GM21619 (cell line): ENCODE data around the gene DAPK2.
"Not testable (repeated sequence)": the region's sequence is repeated elsewhere in the genome, so short reads cannot be mapped to it uniquely, and the experiment has no call there.

Experiments used
- ATAC-seq: cut with Tn5 transposase; IDR thresholded peaks from one replicate; pipeline ENCODE4 v1.9.1; 2021; ENCODE audit not compliant: unreplicated experiment

DAPK2 gene

DNA sequence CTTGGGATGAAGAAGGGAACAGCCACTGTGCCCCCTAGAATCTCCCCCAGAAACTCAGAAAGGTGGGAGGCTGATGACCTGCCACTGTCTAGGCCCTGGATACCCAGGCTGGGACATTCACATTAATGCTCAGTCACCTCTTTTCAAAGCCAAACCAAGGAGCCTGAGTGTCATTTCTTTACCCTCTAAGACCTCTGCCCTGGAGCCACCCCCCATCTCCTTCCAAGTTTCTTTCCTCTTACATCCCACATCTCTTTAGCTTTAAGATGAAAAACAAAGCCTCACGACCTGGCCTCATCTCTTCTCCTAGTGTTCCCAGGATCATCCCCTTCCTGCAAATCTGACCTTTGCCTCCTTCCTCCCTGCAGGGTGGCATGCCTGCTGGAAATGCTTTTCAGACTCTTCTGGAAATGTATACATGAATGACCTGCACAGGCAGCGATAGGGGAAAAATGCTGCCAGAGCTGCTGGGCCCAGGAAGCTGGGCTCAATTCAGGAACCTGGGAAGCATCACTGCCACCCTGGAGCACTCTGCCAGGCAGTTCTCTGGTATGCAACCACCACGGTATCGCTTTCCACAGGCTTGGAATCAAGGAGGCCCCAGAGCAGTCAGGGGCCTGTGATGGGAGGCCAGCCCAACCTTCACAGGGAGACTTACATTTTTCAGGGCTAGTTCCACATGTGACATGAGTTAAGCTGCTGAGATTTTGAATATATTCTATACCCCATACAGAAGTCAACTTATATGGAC, 67.6 kb downstream of the DAPK2 start:
- ATAC-seq: no peak

DNA sequence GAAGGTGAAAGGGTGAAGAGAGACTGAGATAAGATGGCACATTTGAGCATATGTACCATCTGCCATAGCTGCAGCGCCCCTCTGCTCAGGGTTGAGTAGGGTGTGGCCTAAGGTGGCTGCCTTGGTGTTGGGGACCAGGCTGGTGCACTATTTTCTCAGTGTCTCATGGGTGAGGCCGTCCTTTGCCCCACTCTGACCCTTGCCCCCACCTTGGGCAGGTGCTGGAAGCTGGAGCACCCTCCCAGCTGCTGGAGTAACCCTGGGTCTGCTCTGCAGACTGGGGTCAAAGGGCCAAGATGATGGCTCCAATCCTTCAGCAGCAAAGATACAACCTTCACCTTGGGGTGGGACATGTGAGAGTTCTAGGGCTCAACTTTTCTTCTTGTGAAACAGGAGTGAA, 69.2 kb downstream of the DAPK2 start:
- no peak for ATAC-seq

GRCh38 chr15:63974021-63974420, 72.3 kb downstream of the DAPK2 start:
- ATAC-seq: no peak

DNA sequence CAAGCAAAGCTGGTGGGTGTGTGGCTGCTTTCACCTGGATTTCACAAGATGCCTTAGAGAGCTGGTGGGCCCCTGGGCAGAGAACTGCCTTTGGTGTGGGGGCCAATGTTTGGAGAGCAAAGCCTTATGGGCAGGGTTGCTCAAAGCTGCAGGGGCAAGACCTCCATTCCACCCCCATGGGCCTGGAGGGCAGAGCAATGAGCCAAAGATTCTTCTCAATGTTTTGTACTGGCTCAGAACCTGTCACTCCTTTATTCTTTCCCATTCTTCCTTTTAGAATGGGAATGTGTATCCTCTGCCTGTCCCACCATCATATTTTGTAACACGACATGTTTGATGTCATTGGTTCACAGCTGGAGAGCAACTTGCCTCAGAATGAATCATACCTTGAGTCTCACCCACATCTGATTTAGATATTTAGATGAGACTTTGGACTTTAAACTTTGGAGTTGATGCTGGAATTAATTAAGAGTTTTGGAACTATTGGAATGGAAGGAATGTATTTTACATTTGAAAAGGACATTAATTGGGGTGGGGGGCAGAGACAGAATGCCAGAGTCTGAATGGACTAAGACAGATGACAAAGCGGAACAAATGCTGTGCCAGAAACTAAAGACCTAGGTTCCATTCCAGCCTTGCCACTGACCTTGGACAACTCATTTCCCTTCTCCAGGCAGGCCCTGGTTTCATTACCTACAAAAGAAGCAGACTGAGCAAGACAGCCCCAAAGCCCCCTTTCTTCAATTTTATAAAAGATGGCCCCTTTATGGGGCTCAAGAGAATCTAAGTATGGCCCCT, 72.9 kb downstream of the DAPK2 start:
- ATAC-seq: no peak

DNA sequence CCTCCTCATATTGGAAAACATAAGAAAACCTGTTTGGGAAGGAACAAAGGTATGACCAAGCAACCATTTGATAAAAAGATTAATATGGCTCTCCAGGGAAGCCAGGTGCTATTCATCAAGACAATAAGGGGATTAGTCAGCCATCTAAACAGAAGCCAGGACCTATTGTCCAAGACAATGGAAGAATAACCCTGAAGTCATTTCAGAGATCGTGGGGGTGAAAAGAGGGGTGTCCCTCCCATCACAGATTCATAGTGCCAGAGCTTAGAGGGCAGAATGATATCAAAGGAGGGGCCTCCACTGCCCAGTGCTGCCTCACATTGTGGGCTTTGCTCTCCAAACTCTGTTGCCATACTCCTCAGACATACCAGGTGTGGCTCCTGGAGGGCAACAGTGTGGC, 73.5 kb downstream of the DAPK2 start:
- ATAC-seq: no peak

GRCh38 chr15:63971904-63972303, 74.4 kb downstream of the DAPK2 start:
- ATAC-seq: no peak

- ATAC-seq: peak; percentile 23
Measured at GRCh38 chr15:63971427-63971805, 74.9 kb downstream of the DAPK2 start.

DNA sequence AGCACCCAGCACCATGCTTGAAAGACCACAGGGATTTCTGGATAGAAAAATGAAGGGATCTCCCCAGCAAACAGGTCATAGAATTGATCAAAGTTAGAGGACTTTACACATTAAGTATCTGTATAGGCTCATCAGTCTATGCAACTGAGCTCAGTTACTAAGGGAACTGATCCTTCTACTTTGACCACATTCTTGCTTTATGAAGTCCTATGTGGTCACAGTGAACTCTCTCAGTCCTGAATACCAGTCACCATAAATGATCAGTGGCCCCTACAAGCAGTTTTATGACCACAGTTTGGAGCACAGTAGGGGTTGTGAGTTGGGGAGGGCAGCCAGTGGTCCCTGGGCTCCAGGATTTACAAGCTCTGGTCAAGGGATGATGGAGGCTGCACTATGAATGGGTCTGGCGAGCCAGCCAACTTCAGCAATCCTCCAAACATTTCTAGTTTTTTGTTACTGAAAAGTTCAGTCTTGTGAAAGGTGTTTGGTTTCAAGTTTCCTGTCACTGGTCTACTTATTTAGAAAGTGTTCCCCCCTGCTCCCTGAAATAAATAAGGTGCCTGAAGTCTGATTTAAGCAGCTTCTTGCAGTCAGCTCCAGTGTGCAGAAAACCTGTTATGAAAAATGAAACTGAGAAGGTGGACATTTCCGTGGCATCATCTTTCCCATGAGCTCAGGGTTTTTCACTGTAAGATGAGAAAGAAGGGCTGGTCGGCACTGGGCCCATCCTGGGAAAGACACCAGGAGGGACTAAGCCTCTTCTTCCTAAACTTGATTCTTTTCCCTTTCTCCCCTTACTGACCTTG, 75.5 kb downstream of the DAPK2 start:
- peak; percentile 93 for ATAC-seq

DNA sequence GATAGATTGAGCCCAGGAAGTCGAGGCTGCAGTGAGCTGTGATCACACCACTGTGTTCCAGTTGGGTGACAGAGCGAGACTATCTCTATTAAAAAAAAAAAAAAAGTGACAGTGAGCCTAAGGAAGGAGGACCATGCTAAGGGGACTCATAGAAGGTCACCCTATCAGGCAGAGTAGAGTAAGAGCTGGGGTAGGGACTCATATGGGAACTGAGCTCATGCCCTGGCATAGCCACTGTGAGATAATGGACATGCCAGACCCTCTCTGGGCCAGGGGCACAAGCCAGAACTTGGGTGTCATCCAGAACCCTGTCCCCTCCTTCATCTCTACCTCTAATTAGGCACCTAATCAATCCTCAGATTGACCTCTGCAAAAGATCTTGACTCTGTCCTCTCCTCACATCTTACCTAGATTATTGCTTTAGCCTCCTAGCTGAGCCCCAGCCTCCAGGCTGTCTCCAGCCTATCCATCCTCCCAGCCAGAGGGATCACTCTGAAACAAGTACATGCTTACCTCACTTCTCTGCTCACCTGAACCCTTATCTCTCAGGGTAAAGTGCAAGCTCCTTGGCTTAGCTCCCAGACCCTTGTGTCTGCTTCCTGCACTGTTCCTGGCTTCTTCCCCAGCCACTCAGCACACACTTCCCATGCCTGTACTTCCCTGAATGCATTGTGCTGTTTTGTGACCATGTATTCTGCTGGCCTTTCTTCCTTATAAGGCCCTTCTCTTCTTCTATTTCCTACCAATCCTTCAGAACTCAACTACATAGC, 76.4 kb downstream of the DAPK2 start:
- ATAC-seq: no peak

DNA sequence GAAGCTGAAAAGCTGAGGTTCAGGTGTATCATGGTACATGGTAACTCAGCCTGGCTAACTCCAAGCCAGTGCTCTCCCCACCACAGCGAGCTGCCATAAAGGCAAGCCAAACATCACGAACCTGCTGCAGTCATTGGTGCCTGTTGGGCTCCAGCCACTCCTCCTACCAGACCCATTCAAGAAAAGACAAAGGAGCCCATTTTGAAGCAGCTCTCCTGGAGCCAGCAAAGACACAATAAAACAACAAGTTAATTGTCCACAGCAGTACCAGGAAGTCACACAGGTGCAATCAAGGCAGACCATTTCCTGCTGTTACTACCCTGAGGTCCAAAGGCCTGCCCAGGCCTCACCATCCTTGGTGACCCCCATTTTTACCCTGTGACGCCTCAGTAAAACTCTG, 77.6 kb downstream of the DAPK2 start:
- ATAC-seq: no peak

DNA sequence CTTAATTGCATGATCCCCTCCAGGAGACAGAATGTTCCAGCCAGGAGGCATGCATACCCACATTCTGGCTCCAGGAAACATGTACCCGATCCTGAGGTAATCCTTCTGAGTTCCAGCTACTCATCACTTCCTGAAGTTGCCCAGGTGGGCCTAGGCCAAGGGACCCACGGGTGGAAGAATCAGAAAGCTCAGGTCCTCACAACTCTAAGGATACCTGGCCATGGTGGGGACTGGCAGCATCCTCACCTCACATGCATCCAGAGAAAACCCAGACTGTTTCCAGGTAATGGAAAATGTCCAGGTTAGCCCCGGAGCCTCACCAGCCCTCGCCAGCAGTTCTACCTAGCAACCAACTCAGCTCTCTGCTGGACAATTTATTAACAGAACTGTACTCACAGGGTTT, 78.2 kb downstream of the DAPK2 start:
- no peak for ATAC-seq

DNA sequence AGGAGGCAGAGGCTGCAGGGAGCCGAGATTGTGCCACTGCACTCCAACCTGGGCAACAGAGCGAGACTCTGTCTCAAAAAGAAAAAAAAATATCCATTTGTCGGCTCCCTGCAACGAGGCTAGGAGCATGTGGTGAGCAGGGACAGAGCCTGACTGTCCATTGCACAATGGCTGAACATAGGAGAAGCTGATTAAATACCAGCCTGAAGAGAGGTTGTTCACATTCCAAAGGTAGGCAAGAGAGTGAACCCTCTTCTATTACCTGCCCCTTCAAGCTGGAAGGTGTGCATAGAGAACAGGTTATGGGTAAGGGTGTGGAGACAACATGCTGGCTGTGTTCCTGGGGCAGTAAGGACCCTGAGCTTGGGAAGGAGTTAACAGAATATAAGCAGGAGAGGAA, 78.7 kb downstream of the DAPK2 start:
- ATAC-seq: no peak

GRCh38 chr15:63962947-63963721, 83.2 kb downstream of the DAPK2 start:
- ATAC-seq: not testable (repeated sequence)

- no peak for ATAC-seq
Measured at GRCh38 chr15:63953524-63953923, 92.8 kb downstream of the DAPK2 start.

DNA sequence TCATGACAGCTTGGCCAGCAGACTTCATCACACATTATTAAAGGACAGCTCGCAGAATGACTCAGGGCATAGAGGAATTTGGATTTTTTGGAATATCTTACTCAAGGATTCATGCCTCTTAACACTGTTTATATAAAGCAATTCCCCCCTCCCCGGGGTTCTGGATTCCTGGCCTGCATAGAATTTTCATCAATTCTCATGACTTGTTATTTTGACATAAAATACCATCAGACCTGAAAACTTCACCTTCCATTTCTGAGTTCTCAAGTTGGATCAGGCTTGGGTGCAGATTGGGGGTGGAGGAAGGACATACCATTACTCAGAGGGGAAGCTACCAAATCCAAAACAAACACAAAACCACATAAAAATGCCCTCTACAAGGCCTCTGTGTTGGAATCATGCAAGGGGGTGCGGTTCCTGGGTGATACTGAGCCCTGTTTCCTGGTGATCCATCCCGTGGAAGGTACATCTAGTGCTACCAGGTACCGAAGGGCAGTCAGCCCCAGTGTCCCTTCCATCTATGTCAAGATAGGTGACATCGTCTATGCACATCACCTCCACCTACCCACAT, 95.3 kb downstream of the DAPK2 start:
- ATAC-seq: no peak

DNA sequence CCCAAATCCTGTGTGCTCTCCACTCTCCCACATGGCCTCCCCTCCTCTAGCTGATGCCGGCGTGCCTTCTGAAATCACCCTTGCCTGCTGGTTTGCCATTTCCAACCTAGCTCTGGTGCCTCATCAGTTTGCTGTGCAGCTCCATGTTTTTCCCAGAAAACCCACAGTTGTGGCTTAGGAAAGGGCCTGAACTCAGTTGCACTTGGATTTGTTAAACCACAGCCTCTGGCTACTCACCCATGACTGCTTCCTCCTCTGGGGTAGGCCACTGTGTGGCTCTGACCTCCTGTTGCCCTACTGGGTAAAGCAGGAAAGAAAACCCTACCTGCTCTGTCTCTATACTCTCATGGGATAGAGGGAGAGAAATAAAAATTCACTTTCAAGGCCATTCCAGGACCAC, 97.3 kb downstream of the DAPK2 start:
- ATAC-seq: no peak

DNA sequence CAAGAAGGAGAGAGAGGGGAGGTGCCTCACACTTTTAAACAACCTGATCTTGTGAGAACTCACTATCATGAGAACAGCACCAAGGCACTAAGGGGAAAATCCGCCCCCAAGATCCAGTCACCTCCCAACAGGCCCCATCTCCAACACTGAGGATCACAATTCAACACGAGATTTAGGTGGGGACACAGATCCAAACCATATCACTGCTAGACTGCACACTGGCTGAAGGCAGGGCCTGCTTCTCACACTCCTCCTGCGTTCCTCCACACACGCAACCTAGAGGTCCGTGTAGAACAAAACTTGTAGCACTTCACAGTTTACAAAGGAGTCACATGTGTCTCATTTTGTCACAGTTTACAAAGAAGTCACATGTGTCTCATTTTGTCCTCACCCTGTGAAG, 97.8 kb downstream of the DAPK2 start:
- no peak for ATAC-seq

DNA sequence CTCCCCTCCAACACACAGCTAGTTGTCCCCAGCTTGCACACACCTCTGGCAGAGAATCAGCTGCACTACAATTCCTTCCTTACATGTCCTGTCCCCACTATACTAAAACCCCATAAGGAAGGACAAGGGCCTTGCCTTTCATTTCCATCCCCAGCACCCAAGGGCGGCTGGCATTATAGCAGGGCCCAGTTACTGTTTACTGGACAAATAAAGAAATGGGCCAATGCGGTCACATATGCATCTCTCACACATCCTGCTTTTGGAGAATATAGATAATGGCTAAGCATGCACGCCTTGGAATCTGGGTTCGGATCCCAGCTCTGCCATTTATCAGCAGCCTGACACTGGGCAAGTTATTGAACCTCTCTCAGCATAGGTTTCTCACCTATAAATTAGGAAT, 99.1 kb downstream of the DAPK2 start:
- ATAC-seq: no peak

DNA sequence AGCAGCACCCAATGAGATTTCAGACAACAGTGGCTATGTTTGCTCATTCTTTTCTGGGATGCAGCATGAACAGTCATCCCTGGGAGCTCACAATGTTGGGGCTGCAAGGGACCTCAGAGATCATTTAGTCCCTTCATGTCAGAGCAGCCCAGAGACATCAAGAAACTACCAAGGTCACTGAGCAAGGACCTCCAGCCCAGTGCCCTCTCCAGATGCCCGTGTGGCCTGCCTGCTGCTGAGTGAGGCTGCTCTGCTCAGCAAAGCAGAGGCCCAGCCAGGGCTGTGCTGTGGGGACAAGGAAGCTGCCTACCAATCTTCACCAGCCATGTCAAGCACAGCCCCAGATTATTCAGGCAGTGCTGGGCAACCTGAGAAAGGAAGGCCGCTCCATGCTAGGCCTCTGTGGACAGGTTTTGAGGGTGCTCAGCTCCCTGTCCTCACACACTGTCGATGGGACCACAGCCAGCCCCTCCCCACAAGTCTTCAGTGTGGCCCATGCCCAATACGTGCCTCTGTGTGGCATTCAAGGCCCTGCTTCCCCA, 99.7 kb downstream of the DAPK2 start:
- no peak for ATAC-seq
